ENCODE data around the gene SMYD3.

DNA sequence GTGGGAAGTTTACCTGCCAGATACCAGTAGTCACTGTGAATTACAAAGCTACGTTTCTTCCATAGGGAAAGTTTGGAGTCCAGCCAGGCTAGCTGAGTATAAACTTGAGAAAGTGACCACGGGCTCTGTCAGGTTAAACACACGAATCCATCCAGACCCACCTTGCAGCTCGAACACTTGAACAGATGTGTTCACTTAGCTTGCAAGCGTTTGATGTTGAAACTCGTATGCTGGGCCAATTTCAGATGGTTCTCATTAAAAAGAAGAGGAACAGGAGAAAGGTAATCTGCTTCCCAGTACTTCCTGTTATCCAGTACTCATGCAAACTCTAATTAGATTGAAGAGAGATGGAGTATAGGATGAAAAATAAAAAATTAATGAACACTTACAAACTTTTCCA lies 636.4 kb downstream of the SMYD3 start:
- TF ChIP-seq, protein P1, sequence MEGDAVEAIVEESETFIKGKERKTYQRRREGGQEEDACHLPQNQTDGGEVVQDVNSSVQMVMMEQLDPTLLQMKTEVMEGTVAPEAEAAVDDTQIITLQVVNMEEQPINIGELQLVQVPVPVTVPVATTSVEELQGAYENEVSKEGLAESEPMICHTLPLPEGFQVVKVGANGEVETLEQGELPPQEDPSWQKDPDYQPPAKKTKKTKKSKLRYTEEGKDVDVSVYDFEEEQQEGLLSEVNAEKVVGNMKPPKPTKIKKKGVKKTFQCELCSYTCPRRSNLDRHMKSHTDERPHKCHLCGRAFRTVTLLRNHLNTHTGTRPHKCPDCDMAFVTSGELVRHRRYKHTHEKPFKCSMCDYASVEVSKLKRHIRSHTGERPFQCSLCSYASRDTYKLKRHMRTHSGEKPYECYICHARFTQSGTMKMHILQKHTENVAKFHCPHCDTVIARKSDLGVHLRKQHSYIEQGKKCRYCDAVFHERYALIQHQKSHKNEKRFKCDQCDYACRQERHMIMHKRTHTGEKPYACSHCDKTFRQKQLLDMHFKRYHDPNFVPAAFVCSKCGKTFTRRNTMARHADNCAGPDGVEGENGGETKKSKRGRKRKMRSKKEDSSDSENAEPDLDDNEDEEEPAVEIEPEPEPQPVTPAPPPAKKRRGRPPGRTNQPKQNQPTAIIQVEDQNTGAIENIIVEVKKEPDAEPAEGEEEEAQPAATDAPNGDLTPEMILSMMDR (IDR thresholded peaks at IDR 0.05; ENCODE audit: extremely low read depth in 1 of 2, insufficient read depth in 1 of 2, low read depth in 1 of 2, low read length in 2 of 2): no peak
- TF ChIP-seq POLR2A (IDR thresholded peaks at IDR 0.05; ENCODE audit: low read depth, low read length): no peak
- TF ChIP-seq POLR2AphosphoS5 (IDR thresholded peaks at IDR 0.05; ENCODE audit: insufficient read depth, low read depth, low read length): no peak
- no peak for TF ChIP-seq EZH2 (IDR thresholded peaks at IDR 0.05; ENCODE audit: borderline replicate concordance, low read depth, low read length, severe bottlenecking)
- no peak for TF ChIP-seq MYC (IDR thresholded peaks at IDR 0.05; ENCODE audit: low read depth, low read length)
